GM18873 (cell line): ENCODE measurements around the gene USP10.

Experiments used
- ATAC-seq: cut with Tn5 transposase; IDR thresholded peaks from one replicate; pipeline ENCODE4 v1.9.1; 2021; ENCODE audit warnings: mild to moderate bottlenecking, moderate library complexity, moderate number of reproducible peaks; ENCODE audit not compliant: unreplicated experiment, low FRiP score

Gene USP10

DNA sequence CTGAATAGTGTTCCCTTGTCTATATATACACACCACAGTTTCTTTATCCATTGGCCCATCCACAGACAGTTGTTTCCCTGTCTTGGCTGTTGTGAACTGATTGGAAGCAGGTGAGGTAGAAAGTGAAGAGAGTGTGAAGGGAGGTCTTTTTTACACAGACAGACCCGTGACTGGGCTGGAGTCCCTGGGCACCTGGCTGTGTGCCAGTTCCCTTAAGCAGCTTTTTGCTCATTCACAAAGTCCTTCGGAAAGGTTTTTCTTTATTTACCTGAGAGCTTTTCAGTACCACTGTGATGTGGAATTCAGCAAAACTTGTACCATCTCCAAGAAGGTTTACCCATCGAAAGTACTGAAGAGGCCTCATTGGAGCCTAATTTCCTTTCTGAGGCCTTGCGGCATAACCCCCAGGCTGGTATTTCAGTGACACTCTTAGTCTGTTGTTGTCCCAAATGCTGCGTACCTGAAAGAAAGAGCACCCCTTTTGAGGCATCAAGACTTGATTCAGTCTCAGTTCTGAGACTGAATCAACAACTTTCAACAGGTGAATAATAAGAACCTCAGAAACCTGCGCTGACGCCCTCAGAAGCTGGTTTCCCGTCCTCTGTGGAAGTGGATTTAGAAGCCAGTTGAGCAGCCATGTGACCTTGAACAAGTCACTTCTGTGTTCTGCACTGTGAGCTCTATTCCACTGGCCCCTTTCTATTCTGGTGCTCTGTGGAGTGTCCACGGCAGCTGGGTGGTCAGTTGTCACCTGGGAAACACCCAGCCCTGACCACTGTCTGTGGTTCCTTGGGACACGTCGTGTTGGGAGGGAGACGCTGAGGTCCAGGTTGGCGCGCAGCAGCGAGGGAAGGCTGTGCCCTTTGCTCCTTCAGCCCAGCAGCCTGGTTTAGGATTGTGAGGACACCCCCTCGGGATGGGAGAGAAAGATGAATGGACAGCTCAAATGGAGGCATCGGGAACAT is 66.1 kb downstream of the USP10 start:
- ATAC-seq: no peak

DNA sequence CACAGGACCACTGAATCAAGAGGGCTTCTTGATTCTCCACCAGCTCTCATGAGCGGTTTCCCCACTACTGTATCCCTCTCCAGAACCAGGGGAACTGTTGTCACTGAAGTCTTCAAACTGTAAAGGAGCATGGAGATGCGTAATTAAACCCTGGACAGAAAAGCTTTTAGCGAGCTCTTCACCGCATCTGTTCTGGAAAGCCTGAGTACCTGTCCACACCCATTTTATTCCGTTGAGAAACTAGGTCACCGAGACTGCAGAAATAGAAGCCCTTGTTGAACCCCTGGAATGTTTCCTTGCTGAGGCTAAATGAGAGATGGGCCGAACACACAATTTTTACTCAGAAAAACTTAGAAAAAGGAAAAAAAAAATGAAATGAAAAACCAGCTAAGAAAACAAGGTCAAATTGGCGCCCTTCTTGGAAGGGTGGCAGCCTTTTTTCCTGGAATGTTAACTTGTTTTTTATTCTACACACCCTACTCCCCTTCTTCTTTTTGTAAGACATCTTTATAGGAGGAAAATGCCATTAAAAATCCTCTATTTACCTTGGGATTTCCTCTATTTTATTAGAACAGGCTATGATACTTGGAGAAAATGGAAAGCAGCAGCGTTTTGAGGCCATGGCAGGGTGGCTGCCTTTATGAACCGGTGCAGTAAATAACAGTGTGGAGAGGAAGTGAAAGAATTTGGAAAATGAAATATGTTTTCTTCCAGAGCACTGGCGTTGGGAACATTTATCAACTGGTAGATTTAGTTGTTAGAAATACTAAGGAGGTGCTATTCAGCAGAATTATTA is 67.4 kb downstream of the USP10 start:
- ATAC-seq: no peak

- no peak for ATAC-seq
Observed at GRCh38 chr16:84768061-84768807, 68.4 kb downstream of the USP10 start.

DNA sequence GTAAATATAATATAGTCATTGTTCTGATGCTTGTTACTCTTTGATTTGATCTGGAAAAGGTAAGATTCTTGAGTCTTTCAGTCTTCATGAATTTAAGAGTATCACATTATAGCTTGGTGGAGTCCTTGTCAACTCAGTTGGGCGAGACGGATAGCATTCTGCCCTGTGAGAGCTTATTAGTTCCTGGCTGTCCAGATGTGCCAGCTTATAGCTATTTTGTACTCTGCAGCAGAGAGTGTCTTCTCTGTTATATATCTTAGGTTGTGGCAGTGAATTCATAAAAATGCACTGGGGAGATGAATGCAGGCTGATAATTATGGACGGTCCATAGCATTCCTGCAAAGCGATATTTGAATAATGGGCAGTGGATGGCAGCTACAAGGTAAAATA is 69.0 kb downstream of the USP10 start:
- no peak for ATAC-seq

GRCh38 chr16:84769416-84769815 is 69.6 kb downstream of the USP10 start:
- no peak for ATAC-seq

DNA sequence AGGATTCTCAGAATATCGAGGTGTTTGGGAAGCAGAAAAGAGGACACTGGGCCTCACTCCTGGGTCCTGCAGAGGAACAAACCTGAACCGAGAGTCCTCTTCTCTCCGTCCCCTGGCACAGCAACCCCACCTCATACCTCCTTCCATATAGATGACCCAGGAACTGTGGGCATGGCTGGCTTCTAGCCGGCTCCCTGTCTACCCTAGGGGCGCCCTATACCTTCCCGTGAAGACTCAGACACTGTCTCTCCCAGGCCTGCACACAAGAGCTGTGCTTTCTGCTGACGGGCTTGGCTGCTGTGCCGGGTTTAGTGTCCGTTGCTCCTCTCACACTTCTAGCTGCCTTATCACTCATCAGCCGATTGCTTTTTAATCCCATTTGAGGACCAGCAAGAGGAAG is 73.5 kb downstream of the USP10 start:
- ATAC-seq: no peak

- no peak for ATAC-seq
Observed at GRCh38 chr16:84774810-84775209, 75.0 kb downstream of the USP10 start.

DNA sequence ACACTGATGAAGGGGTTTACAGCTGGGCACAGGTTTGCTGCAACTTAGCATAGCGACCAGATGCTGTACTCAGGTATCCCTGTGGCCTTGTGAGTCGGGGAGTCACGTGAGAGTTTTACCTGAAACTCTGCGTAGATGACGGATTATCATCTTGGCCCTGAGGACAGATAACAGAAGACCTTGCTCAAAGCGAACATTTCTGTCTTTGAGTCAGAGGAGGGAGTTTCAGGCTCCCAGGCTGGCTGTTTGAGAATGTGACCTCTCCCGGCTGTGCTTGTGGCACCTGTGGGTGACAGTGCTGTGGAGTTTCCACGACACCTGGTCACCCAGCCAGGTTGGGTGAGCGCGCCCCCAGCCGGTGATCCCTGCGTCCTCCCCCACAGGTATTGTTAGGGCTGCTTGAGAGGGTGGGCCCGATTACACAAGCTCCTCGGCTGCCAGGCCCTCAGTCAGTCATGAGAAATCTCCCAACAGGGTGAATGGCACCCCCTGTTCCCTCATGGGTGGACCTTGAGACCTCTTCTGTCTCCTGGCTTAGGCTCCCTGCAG is 75.5 kb downstream of the USP10 start:
- ATAC-seq: no peak

- no peak for ATAC-seq
Observed at GRCh38 chr16:84777435-84777834, 77.6 kb downstream of the USP10 start.

- no peak for ATAC-seq
Observed at GRCh38 chr16:84778720-84779119, 78.9 kb downstream of the USP10 start.

- ATAC-seq: no peak
Observed at GRCh38 chr16:84780063-84780462, 80.3 kb downstream of the USP10 start.

DNA sequence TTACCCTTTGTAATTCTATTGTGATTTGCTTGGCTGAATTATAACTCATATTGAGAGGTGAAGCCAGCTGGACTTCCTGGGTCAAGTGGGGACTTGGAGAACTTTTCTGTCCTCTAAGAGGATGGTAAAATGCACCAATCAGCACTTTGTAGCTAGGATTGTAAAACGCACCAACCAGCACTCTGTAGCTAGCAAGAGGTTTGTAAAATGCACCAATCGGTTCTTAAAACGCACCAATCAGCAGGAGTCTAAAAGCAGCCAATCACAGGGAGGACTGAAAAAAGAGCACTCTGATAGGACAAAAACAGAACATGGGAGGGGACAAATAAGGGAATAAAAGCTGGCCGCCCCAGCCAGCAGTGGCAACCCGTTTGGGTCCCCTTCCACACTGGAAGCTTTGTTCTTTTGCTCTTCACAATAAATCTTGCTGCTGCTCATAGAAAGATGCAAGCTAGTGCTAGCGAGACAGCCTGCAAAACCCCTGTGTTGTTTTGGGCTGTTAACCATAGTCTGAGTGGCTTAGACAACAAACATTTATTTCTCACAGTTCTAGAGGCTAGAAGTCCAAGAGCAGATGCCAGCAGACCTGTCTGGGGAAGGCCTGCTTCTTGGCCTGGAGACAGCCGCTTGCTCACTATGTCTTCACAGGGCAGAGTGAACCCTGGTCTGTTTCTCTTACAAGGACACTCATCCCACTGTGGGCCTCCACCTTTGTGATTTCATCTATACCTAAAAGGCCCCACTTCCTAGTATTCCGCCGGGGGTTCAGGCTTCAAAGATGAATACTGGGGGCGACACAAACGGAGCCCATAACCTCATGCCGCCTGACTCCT is 81.0 kb downstream of the USP10 start:
- ATAC-seq: no peak

DNA sequence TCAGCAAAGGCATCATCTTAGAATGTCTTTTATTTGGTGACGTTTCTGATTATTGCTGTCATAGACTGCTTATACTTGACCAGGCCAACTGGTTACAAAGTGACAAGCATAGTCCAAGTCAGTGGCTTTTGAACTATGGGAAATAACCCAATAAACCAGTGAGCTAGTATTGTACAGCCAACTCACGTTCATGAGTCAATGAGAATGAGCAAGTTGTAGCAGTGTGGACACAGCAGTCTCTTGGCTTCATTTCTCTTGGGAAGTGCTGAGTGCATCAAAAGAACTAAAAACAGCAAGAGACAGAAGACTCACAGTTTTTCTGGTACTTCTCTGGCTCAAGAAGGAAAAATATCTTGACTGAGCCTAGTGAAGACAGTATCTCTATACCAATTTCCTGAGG is 83.0 kb downstream of the USP10 start:
- no peak for ATAC-seq

DNA sequence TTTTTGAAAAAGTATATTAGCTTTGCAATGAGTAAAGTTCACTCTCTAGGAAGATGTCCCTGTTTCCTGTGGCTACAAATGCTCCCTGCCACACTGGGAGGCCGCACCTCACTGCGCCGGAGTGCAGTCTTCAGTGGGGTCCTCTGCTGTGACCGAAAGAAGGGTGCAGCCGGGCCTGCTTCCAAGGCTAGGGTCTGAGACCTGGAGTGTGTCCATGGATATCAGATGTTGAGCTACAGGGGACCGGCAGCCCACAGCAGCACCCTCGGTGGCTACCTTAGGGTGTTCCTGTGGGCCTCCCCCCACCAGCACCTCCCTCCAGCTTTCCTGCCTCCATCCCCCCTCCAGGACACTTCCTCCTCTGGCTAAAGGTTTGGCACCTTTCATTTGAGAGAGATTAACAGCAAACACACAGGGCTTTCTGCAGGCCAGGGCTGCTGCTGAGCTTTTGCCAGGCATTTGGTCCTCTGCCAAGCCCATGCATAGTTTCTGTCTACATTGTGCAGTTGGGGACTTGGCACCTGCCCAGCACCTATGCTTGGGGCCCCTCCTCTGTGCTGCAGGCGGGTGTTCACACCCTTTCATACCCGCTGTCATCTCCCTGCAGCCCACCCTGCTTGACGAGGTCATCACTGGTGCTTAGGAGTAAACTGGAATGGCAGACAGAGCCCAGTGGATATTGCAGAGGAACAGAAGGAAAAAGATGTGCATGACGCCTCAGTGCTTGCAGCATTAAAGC is 86.2 kb downstream of the USP10 start:
- no peak for ATAC-seq

GRCh38 chr16:84786605-84787262 is 86.9 kb downstream of the USP10 start:
- no peak for ATAC-seq

- no peak for ATAC-seq
Observed at GRCh38 chr16:84787263-84787622, 87.4 kb downstream of the USP10 start.

GRCh38 chr16:84788920-84789391 is 89.2 kb downstream of the USP10 start:
- no peak for ATAC-seq

- no peak for ATAC-seq
Observed at GRCh38 chr16:84789431-84789830, 89.6 kb downstream of the USP10 start.
